KMS-11 (cell line): ENCODE data around the gene ASZ1.

Source experiments
- H2AFZ ChIP-seq: fragments of 200-600 bp; sonication (generic); 2 replicates; pipeline ENCODE4 v1.6.1; 2016; ENCODE audit warnings: antibody characterized with exemption, mixed run types, low read depth
- H3K27ac ChIP-seq: fragments of 200-600 bp; sonication (generic); 2 replicates; pipeline ENCODE4 v1.6.1; 2016; ENCODE audit warnings: mild to moderate bottlenecking, mixed run types
- H3K27me3 ChIP-seq: fragments of 200-600 bp; sonication (generic); 2 replicates; pipeline ENCODE4 v1.6.1; 2017; ENCODE audit warnings: mild to moderate bottlenecking, low read depth, mixed run types, moderate library complexity; ENCODE audit not compliant: insufficient read depth
- H3K36me3 ChIP-seq: fragments of 200-600 bp; sonication (generic); 2 replicates; pipeline ENCODE4 v1.6.1; 2017; ENCODE audit warnings: mild to moderate bottlenecking, mixed run types; ENCODE audit not compliant: insufficient read depth
- H3K4me1 ChIP-seq: fragments of 200-600 bp; sonication (generic); 2 replicates; pipeline ENCODE4 v1.6.1; 2016; ENCODE audit warnings: mild to moderate bottlenecking, low read depth, mixed run types; ENCODE audit not compliant: poor library complexity, severe bottlenecking
- H3K4me2 ChIP-seq: fragments of 200-600 bp; sonication (generic); 2 replicates; pipeline ENCODE4 v1.7.0; 2016; ENCODE audit warnings: mild to moderate bottlenecking, mixed run types
- H3K4me3 ChIP-seq: fragments of 200-600 bp; sonication (generic); IDR thresholded peaks from 2 replicates; pipeline ENCODE4 v1.6.1; 2017; ENCODE audit warnings: low read depth, low read length, mixed read lengths; ENCODE audit not compliant: insufficient read depth
- H3K79me2 ChIP-seq: fragments of 200-600 bp; sonication (generic); 2 replicates; pipeline ENCODE4 v1.6.1; 2016; ENCODE audit warnings: low read depth, mixed run types; ENCODE audit not compliant: insufficient read depth
- H3K9ac ChIP-seq: fragments of 200-600 bp; sonication (generic); 2 replicates; pipeline ENCODE4 v1.6.1; 2016; ENCODE audit warnings: mild to moderate bottlenecking, mixed run types
- H4K20me1 ChIP-seq: fragments of 200-600 bp; sonication (generic); 2 replicates; pipeline ENCODE4 v1.6.1; 2016; ENCODE audit warnings: mild to moderate bottlenecking, mixed run types; ENCODE audit not compliant: insufficient read depth
- CTCF ChIP-seq: fragments of 200-600 bp; sonication (generic); conservative IDR thresholded peaks from 2 replicates; pipeline ENCODE4 v1.6.1; 2017; ENCODE audit warnings: low read depth, mild to moderate bottlenecking, antibody characterized with exemption, low read length, moderate library complexity, mixed read lengths

Gene ASZ1

GRCh38 chr7:117427258-117427701 is at the start of gene ASZ1:
Gene ASZ1 (minus strand): TSS chr7:117427493. CDS start chr7:117427460, 33 bp downstream.
- Histone ChIP-seq H3K79me2 (no peaks in the 10 kb centered on the region), H3K4me2 (no peak within 1 kb of the TSS), H3K4me1 (no peaks in the 10 kb centered on the region), H2AFZ (no peak within 1 kb of the TSS), H3K36me3 (no peaks in the 10 kb centered on the region), H3K9ac (no peak within 1 kb of the TSS), H4K20me1 (no peaks in the 10 kb centered on the region), H3K27ac (no peak within 1 kb of the TSS), H3K27me3 (no peaks in the 10 kb centered on the region), H3K4me3 (no peak within 1 kb of the TSS)
- no peak for TF ChIP-seq CTCF

- no peak overlapping the region for H3K27ac ChIP-seq
- H3K4me1 ChIP-seq: no peaks in the 10 kb centered on the region
- H4K20me1 ChIP-seq: no peaks in the 10 kb centered on the region
- no peaks in the 10 kb centered on the region for H3K79me2 ChIP-seq
- H3K4me2 ChIP-seq: no peak overlapping the region
- no peak overlapping the region for H3K9ac ChIP-seq
- no peaks in the 10 kb centered on the region for H3K36me3 ChIP-seq
- no peak overlapping the region for H3K4me3 ChIP-seq
- no peak for TF ChIP-seq CTCF
- H3K27me3 ChIP-seq: no peaks in the 10 kb centered on the region
- H2AFZ ChIP-seq: no peak overlapping the region
These were observed 49.4 kb upstream of the ASZ1 start for GRCh38 chr7:117476557-117477215.

GRCh38 chr7:117472335-117472734 is 45.0 kb upstream of the ASZ1 start:
- H3K27me3 ChIP-seq: no peaks in the 10 kb centered on the region
- no peaks in the 10 kb centered on the region for H4K20me1 ChIP-seq
- H2AFZ ChIP-seq: no peak overlapping the region
- no peak overlapping the region for H3K9ac ChIP-seq
- no peaks in the 10 kb centered on the region for H3K79me2 ChIP-seq
- H3K36me3 ChIP-seq: no peaks in the 10 kb centered on the region
- no peak overlapping the region for H3K27ac ChIP-seq
- TF ChIP-seq CTCF: no peak
- H3K4me3 ChIP-seq: no peak overlapping the region
- peaks cover 24% of the 10 kb centered on the region for H3K4me1 ChIP-seq
- no peak overlapping the region for H3K4me2 ChIP-seq

GRCh38 chr7:117470777-117471176 is 43.5 kb upstream of the ASZ1 start:
- Histone ChIP-seq H3K27me3 (no peaks in the 10 kb centered on the region), H3K4me3 (no peak overlapping the region), H3K27ac (no peak overlapping the region), H3K4me2 (no peak overlapping the region), H3K4me1 (peaks cover 24% of the 10 kb centered on the region), H4K20me1 (no peaks in the 10 kb centered on the region), H3K9ac (no peak overlapping the region), H2AFZ (no peak overlapping the region), H3K79me2 (no peaks in the 10 kb centered on the region), H3K36me3 (no peaks in the 10 kb centered on the region)
- no peak for TF ChIP-seq CTCF
